Hepatocyte (in vitro differentiated cells): Measurements from ENCODE around the gene CDH4. TPM values are rescaled to one million over a fixed set of nuclear protein-coding genes. Genes with fewer than 3 reads are reported as not detected.

Experiments used
- DNase-seq: peaks from one replicate; pipeline ENCODE4 v3.0.0-alpha.2; 2016; ENCODE audit warnings: low spot score
- H2AFZ ChIP-seq: fragments of 200-600 bp; sonication (generic); 2 replicates; pipeline ENCODE4 v1.6.0; 2016; ENCODE audit warnings: antibody characterized with exemption, mild to moderate bottlenecking
- H3K27ac ChIP-seq: fragments of 200-600 bp; sonication (generic); 2 replicates; pipeline ENCODE4 v1.5.1; 2016; ENCODE audit warnings: mild to moderate bottlenecking
- H3K27me3 ChIP-seq: fragments of 200-600 bp; sonication (generic); 2 replicates; pipeline ENCODE4 v1.6.1; 2016
- H3K36me3 ChIP-seq: fragments of 200-600 bp; sonication (generic); replicated peaks from 2 replicates; pipeline ENCODE4 v1.5.1; 2016; ENCODE audit warnings: low read depth; ENCODE audit not compliant: insufficient read depth
- H3K4me1 ChIP-seq: fragments of 200-600 bp; sonication (generic); 2 replicates; pipeline ENCODE4 v1.5.1; 2016; ENCODE audit warnings: mild to moderate bottlenecking, moderate library complexity; ENCODE audit not compliant: insufficient read depth
- H3K4me2 ChIP-seq: fragments of 200-600 bp; sonication (generic); 2 replicates; pipeline ENCODE4 v1.6.0; 2016
- H3K4me3 ChIP-seq: fragments of 200-600 bp; sonication (generic); 2 replicates; pipeline ENCODE4 v1.5.1; 2016; ENCODE audit warnings: mild to moderate bottlenecking
- H3K79me2 ChIP-seq: fragments of 200-600 bp; sonication (generic); 2 replicates; pipeline ENCODE4 v1.6.0; 2017; ENCODE audit warnings: mild to moderate bottlenecking
- H3K9me2 ChIP-seq: fragments of 200-600 bp; sonication (generic); replicated peaks from 2 replicates; pipeline ENCODE4 v1.6.0; 2017; ENCODE audit warnings: mild to moderate bottlenecking; ENCODE audit not compliant: insufficient read depth
- H3K9me3 ChIP-seq: fragments of 200-600 bp; sonication (generic); 2 replicates; pipeline ENCODE4 v1.5.1; 2016; ENCODE audit warnings: low read depth, mild to moderate bottlenecking
- H4K20me1 ChIP-seq: fragments of 200-600 bp; sonication (generic); 2 replicates; pipeline ENCODE4 v1.6.0; 2016; ENCODE audit warnings: mild to moderate bottlenecking; ENCODE audit not compliant: insufficient read depth, poor library complexity, severe bottlenecking
- CTCF ChIP-seq: fragments of 200-600 bp; sonication (generic); IDR thresholded peaks from 2 replicates; pipeline ENCODE4 v1.5.1; 2016; ENCODE audit warnings: antibody characterized with exemption, mild to moderate bottlenecking; ENCODE audit not compliant: poor library complexity
- EZH2 ChIP-seq: fragments of 200-600 bp; sonication (generic); IDR thresholded peaks from 2 replicates; pipeline ENCODE4 v1.6.1; 2016; ENCODE audit warnings: antibody characterized with exemption, mild to moderate bottlenecking, borderline replicate concordance
- EZH2phosphoT487 ChIP-seq: fragments of 200-600 bp; sonication (generic); IDR thresholded peaks from one replicate; pipeline ENCODE4 v1.6.1; 2018; ENCODE audit warnings: antibody characterized with exemption, mild to moderate bottlenecking, low read depth, moderate library complexity; ENCODE audit not compliant: unreplicated experiment, severe bottlenecking
- WGBS: methylation state at CpG from one replicate; pipeline ENCODE4 v1.1.6; 2016; ENCODE audit warnings: low lambda C conversion rate; ENCODE audit errors: missing lambda C conversion rate; 5-methylcytosine and 5-hydroxymethylcytosine counted together
- polyA plus RNA-seq: library from polyadenylated mRNA; unstranded; fragments of >200 nt; fragmentation: Nextera tagmentation; extraction: Ambion mirVana; gene quantifications from 2 replicates; pipeline ENCODE4 v1.2.1, GENCODE V29; 2016
- total RNA-seq: library from RNA; depleted of rRNA; stranded (reverse); fragments of >200 nt; gene quantifications from 2 replicates; pipeline ENCODE4 v1.2.3, GENCODE V29; 2014

The CDH4 gene
- total and polyA plus RNA-seq, 2 experiments from 2014 or later = 0.53 to 0.73 TPM

- Histone ChIP-seq H2AFZ (no peak overlapping the region), H3K4me3 (no peak overlapping the region)
Measured at GRCh38 chr20:61912665-61913422, 660.8 kb downstream of the CDH4 start.

DNA sequence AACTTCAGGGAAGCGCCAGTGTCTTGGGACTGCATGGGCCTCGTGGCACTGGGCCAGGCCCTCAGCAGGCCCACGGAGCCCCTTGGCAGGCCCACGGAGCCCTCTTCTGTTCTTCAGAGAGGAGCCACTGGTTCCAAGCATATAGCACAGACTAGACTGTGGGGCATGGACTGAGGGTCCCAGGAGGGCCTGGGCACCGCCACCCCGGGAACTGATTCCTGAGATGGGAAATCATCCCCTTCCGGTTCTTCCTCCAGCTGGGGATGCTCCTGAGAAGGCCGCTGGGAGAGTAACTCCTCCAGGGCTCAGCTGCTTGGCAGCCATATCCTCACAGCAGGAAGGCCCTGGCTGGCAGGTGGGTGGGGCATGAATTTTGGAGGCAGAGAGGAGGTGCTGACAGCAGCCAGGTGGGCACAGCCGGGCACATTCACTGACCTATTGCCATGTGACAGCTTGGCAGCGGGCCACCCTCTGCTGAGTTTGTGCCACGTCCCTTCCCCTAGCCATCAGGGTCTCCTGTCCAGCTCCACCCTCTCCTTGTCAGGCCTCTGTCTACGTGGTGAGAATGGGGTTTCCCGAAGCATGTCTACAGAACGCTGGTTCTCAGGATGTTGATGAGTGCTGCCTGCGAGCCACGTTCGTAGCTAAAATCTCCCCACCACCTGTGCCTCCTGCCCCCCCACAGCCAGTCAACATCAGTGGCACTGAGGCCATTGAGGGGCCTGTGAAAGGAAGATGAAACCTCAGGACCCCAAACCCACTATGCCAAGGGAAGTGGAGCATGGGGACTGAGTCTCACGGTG lies 661.6 kb downstream of the CDH4 start:
- no peak for DNase-seq
- Histone ChIP-seq H3K27ac (no peak overlapping the region), H3K79me2 (no peaks in the 10 kb centered on the region), H4K20me1 (no peaks in the 10 kb centered on the region), H3K27me3 (no peaks in the 10 kb centered on the region), H2AFZ (no peak overlapping the region), H3K4me2 (no peak overlapping the region), H3K9me2 (no peaks in the 10 kb centered on the region), H3K36me3 (no peaks in the 10 kb centered on the region), H3K4me1 (no peaks in the 10 kb centered on the region), H3K9me3 (no peaks in the 10 kb centered on the region), H3K4me3 (no peak overlapping the region)
- TF ChIP-seq CTCF (no peak), EZH2 (no peak), EZH2phosphoT487 (no peak)
- WGBS = 87% methylated on average over 18 of the region's 18 CpGs

More at GRCh38 chr20:61912665-61913422, 660.8 kb downstream of the CDH4 start:
- H3K9me2 ChIP-seq = no peaks in the 10 kb centered on the region
- 89% methylated on average over 20 of the region's 21 CpGs for WGBS
- no peaks in the 10 kb centered on the region for H3K9me3 ChIP-seq
- H3K36me3 ChIP-seq = no peaks in the 10 kb centered on the region
- no peaks in the 10 kb centered on the region for H3K4me1 ChIP-seq
- H3K27me3 ChIP-seq = no peaks in the 10 kb centered on the region
- H4K20me1 ChIP-seq = no peaks in the 10 kb centered on the region
- H3K79me2 ChIP-seq = no peaks in the 10 kb centered on the region
- TF ChIP-seq EZH2phosphoT487 (no peak), CTCF (no peak), EZH2 (no peak)
- H3K27ac ChIP-seq = no peak overlapping the region
- DNase-seq = no peak
- H3K4me2 ChIP-seq = no peak overlapping the region

GRCh38 chr20:61915101-61915500 lies 663.0 kb downstream of the CDH4 start:
- no peak overlapping the region for H3K27ac ChIP-seq
- H3K79me2 ChIP-seq = no peaks in the 10 kb centered on the region
- H3K9me3 ChIP-seq = no peaks in the 10 kb centered on the region
- no peak overlapping the region for H3K4me3 ChIP-seq
- no peaks in the 10 kb centered on the region for H3K36me3 ChIP-seq
- TF ChIP-seq CTCF (no peak), EZH2phosphoT487 (no peak), EZH2 (no peak)
- no peaks in the 10 kb centered on the region for H4K20me1 ChIP-seq
- DNase-seq = no peak
- WGBS = 72% methylated on average over 7 of the region's 7 CpGs
- no peaks in the 10 kb centered on the region for H3K4me1 ChIP-seq
- H2AFZ ChIP-seq = no peak overlapping the region
- H3K4me2 ChIP-seq = no peak overlapping the region
- no peaks in the 10 kb centered on the region for H3K9me2 ChIP-seq
- no peaks in the 10 kb centered on the region for H3K27me3 ChIP-seq
